Caki2 (cell line): ENCODE data around the gene OLFML2A. TPM values are rescaled to one million over a fixed set of nuclear protein-coding genes. Genes with fewer than 3 reads are reported as not detected.
A peak's percentile ranks its signal among the peaks of the same experiment; 100 is the strongest.

Experiments used
- DNase-seq: peaks from one replicate; pipeline ENCODE4 v3.0.0-alpha.2; 2015; ENCODE audit warnings: low read depth
- in situ Hi-C: cut with HindIII; loops from 2 replicates; pipeline ENCODE4 v1.10.0; 2016; ENCODE audit warnings: low sequenced_read_pairs, low pct_unique_long_range_greater_than_20kb, mixed read lengths
- total RNA-seq: library from RNA; depleted of rRNA; stranded (reverse); fragments of >200 nt; shearing (Covaris generic); gene quantifications from 2 replicates; pipeline ENCODE4 v1.2.3, GENCODE V29; 2014; ENCODE audit warnings: low replicate concordance; rRNA removed

The OLFML2A gene
- total RNA-seq, 1 experiment from 2014 or later = 14.9 TPM

GRCh38 chr9:124857533-124858162, 80.7 kb downstream of the OLFML2A start:
- in situ Hi-C loops = no loop called here
- no peak for DNase-seq

- no peak for DNase-seq
- in situ Hi-C loops = no loop called here
These were observed 81.6 kb downstream of the OLFML2A start for GRCh38 chr9:124858330-124859046.

DNA sequence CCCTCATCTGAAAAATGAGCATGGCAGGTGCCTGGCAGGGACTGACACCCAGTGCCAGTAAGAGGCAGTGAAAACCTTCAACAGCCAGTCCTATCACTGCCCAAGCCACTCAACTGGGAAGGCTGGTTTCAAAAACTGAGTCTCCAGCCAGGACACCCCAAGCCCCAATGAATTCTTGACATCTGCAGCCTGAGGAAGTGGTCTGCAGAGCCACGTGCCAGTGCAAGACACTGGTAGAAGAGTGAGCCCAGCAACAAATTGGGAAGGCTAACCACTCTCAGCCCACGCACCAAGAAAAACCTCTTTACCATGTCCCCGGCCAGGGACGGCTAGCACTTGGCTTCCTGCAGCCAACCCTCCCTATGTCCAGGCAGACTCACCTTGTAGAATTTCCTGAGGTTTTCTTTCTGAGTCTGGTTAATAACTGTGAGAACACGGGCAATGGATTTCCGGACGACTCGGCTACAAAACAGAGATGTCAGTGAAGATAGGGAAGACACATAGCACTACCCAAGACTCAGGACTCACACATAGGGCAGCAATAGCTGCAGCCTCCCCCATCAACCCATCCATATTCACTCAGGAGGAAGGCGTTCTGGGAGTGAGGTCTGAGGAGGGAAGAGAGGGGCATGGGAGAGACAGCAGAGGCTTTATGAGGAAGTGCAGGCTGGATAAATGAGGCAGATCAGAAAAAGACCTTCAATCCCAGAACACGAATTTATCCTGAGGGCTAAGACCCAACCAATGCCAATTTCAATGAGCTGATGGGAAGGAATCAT, 83.1 kb downstream of the OLFML2A start:
- in situ Hi-C loops = no loop called here
- DNase-seq = no peak

DNA sequence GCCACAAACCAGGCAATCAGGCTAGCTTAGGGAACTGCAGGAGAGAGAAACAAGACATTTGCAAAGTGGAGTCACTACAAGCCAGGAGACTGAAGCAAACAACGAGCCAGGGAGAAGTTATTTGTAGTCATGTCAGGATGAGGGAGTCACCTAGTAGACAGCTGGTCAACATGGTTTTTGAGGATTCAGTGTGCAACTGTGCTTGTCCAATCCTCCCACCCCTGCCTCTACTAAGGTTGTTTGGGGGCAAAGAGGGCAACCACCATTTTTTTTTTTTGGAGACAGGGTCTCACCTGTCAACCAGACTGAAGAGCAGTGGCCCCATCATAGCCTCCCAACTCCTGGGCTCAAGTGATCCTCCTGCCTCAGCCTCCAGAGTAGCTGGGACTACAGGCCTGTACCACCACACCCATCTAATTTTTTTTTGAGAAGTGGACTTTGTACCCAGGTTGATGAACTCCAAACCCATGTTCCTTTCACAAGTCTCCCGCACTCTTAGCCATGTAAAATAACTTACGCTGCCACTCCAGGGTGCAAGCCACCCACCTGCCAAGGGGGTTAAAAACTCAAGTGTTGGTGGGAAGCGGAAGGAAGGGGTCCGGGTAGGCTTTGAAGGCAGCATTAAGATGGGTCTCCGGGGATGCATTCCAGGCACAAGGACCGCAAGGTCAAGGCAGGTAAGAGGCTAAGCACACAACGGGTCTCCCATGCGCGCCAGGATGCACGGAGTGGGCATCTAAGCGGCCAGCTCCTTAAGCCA, 83.8 kb downstream of the OLFML2A start:
- in situ Hi-C loops = no loop called here
- DNase-seq = no peak

- DNase-seq = peak; percentile 90
- in situ Hi-C loops = no loop called here
These were observed 84.7 kb downstream of the OLFML2A start, which contains the start of the genes ARPC5L and RPL35 for GRCh38 chr9:124861342-124862229. Gene ARPC5L (plus strand): TSS chr9:124862130. CDS start chr9:124869291, 7,161 bp downstream. Gene RPL35 (minus strand): TSS chr9:124861957. CDS start chr9:124861912, 45 bp downstream.

GRCh38 chr9:124863371-124863871, 86.5 kb downstream of the OLFML2A start:
- DNase-seq = peak; percentile 15
- in situ Hi-C loops = no loop called here

Other genes with a start within 250 kb of the OLFML2A start
- gene NR6A1, start 5.8 kb upstream of the OLFML2A start, total RNA-seq = 0.64 and 1.3 TPM in 2 replicates
- not detected in 2 replicates for gene WDR38, start 76.3 kb downstream of the OLFML2A start, total RNA-seq
- gene RPL35, start 84.8 kb downstream of the OLFML2A start, total RNA-seq = 1,626 and 1,845 TPM in 2 replicates
- 25.7 and 37.3 TPM in 2 replicates for gene ARPC5L, start 85.0 kb downstream of the OLFML2A start, total RNA-seq
- 10.3 and 14.1 TPM in 2 replicates for gene GOLGA1, start 163.9 kb downstream of the OLFML2A start, total RNA-seq